ENCODE data around the gene WDFY3. TPM values are rescaled to one million over a fixed set of nuclear protein-coding genes. Genes with fewer than 3 reads are reported as not detected.

Gene WDFY3
- total RNA-seq, 1 experiment from 2014 or later: 39.9 TPM

- H3K4me3 ChIP-seq (replicated peaks in 1 of 2; ENCODE audit: low read depth in 1 of 2, low read length in 2 of 2): no peak overlapping the region
- TF ChIP-seq REST (IDR thresholded peaks at IDR 0.05; ENCODE audit: low read depth) (no peak), SRF (IDR thresholded peaks at IDR 0.05; ENCODE audit: low read depth) (no peak), EZH2 (IDR thresholded peaks at IDR 0.05) (no peak), JUND (IDR thresholded peaks at IDR 0.05) (no peak), ZNF274 (IDR thresholded peaks at IDR 0.05; ENCODE audit: low read depth, low read length) (no peak), SIN3A (IDR thresholded peaks at IDR 0.05; ENCODE audit: low read depth) (no peak)
- H3K79me2 ChIP-seq (ENCODE audit: insufficient read depth, low read length): no peaks in the 10 kb centered on the region
- ChIA-PET CTCF (no interaction called here), POLR2A (no interaction called here), RAD21 (ENCODE audit: low non-redundant PET in 1 of 2, low total read pairs in 2 of 2, uncharacterized antibody in 2 of 2, unreplicated experiment in 2 of 2) (no interaction called here)
- ATAC-seq (no peak), DNase-seq (ENCODE audit: low read depth, low spot score) (no peak)
- H2AFZ ChIP-seq (ENCODE audit: low read depth, low read length, poor library complexity, severe bottlenecking): no peak overlapping the region
- intact Hi-C loops (cut with micrococcal nuclease): no loop called here
- H3K4me1 ChIP-seq (ENCODE audit: control insufficient read depth in 1 of 2, insufficient read depth in 2 of 2, low read length in 2 of 2): no peaks in the 10 kb centered on the region
- no peaks in the 10 kb centered on the region for H4K20me1 ChIP-seq (ENCODE audit: insufficient read depth)
- no TSS peak for BruUV-seq (replicated peaks)
- no peaks in the 10 kb centered on the region for H3K27me3 ChIP-seq (ENCODE audit: insufficient read depth, low read length)
- H3K9me3 ChIP-seq (ENCODE audit: control insufficient read depth in 1 of 2, insufficient read depth in 1 of 2, low read depth in 1 of 2, low read length in 2 of 2): no peaks in the 10 kb centered on the region
- H3K9ac ChIP-seq (ENCODE audit: low read length): no peak overlapping the region
- no peaks in the 10 kb centered on the region for H3K9me2 ChIP-seq (ENCODE audit: insufficient read depth)
- no peak overlapping the region for H3K27ac ChIP-seq (ENCODE audit: low read depth, low read length)
- no peaks in the 10 kb centered on the region; a peak in 1 of 4 replicates for H3K36me3 ChIP-seq (ENCODE audit: control insufficient read depth in 1 of 2, insufficient read depth in 2 of 2, low read length in 2 of 2)
- H3K4me2 ChIP-seq (ENCODE audit: low read length): no peak overlapping the region
Observed at GRCh38 chr4:84699001-84699671, 267.4 kb downstream of the WDFY3 start.

Data from HCT116 (cell line).